Common myeloid progenitor, CD34-positive (primary cell): ENCODE data around the gene CXCL14.

Experiments
- CTCF ChIA-PET: fragments of 350-600 bp; sonication (Branson Sonifier 250); formaldehyde crosslinking; loops from one replicate; lab custom pipeline; 2021; ENCODE audit warnings: antibody characterized with exemption; lab: Charles Lee
- POLR2A ChIA-PET: fragments of 350-600 bp; sonication (Branson Sonifier 250); formaldehyde crosslinking; loops from one replicate; lab custom pipeline; 2021; ENCODE audit warnings: antibody characterized with exemption; lab: Charles Lee
- DNase-seq, 3 donors: peaks; one replicate each; pipeline versions ENCODE4 v3.0.0 to v3.0.0-alpha.2; 2013
- H3K27ac ChIP-seq, 2 experiments: 1 replicate in 1 of 2; 2 replicates in 1 of 2; pipeline ENCODE4 v1.7.0; 2013; ENCODE audit warnings: inconsistent platforms in 2 of 2, low read length in 2 of 2, mild to moderate bottlenecking in 2 of 2, low read depth in 1 of 2, moderate library complexity in 1 of 2; ENCODE audit not compliant: severe bottlenecking in 2 of 2, insufficient read depth in 1 of 2, poor library complexity in 1 of 2
- H3K27me3 ChIP-seq, 5 experiments: replicated peaks in 2 of 5; 1 replicate in 3 of 5; 2 replicates in 2 of 5; pipeline versions ENCODE4 v1.6.1 to v1.7.0; 2013; ENCODE audit warnings: low read length in 4 of 5, mild to moderate bottlenecking in 2 of 5, moderate library complexity in 2 of 5, inconsistent platforms in 1 of 5; ENCODE audit not compliant: insufficient read depth in 5 of 5, control insufficient read depth in 4 of 5
- H3K36me3 ChIP-seq, 4 experiments: 1 replicate in 2 of 4; 2 replicates in 2 of 4; pipeline versions ENCODE4 v1.6.1 to v1.7.0; 2013; ENCODE audit warnings: low read length in 3 of 4, control low read depth in 1 of 4, mild to moderate bottlenecking in 1 of 4; ENCODE audit not compliant: control insufficient read depth in 4 of 4, insufficient read depth in 4 of 4
- H3K4me1 ChIP-seq, 4 experiments: 1 replicate in 3 of 4; 2 replicates in 1 of 4; pipeline versions ENCODE4 v1.6.1 to v1.7.1; 2013; ENCODE audit warnings: low read length in 3 of 4, mild to moderate bottlenecking in 3 of 4, control low read depth in 1 of 4, inconsistent platforms in 1 of 4, moderate library complexity in 1 of 4; ENCODE audit not compliant: control insufficient read depth in 4 of 4, insufficient read depth in 4 of 4; ENCODE audit errors: control extremely low read depth in 1 of 4
- H3K4me3 ChIP-seq, 7 experiments: 1 replicate in 4 of 7; 2 replicates in 3 of 7; pipeline versions ENCODE4 v1.5.1 to v1.7.0; 2013; ENCODE audit warnings: mild to moderate bottlenecking in 7 of 7, low read length in 6 of 7, moderate library complexity in 6 of 7, inconsistent platforms in 2 of 7, low read depth in 2 of 7, control low read depth in 1 of 7; ENCODE audit not compliant: insufficient read depth in 4 of 7, control insufficient read depth in 1 of 7; ENCODE audit errors: extremely low read depth in 1 of 7
- H3K9me3 ChIP-seq, 5 experiments: 1 replicate in 4 of 5; 2 replicates in 1 of 5; pipeline versions ENCODE4 v1.6.1 to v1.7.1; 2013; ENCODE audit warnings: low read length in 4 of 5, mild to moderate bottlenecking in 2 of 5, inconsistent platforms in 1 of 5, low read depth in 1 of 5, moderate library complexity in 1 of 5; ENCODE audit not compliant: control insufficient read depth in 4 of 5, insufficient read depth in 2 of 5; ENCODE audit errors: control extremely low read depth in 1 of 5
- WGBS: methylation state at CpG from one replicate; pipeline ENCODE4 v1.1.5; 2013; ENCODE audit not compliant: insufficient coverage; 5-methylcytosine and 5-hydroxymethylcytosine counted together

Gene CXCL14

GRCh38 chr5:135598691-135599395, 20.1 kb upstream of the CXCL14 start:
- H3K27me3 ChIP-seq: peaks cover 0 to 12% (median 0%) of the 10 kb centered on the region in 5 experiments
- no peak for DNase-seq
- no peaks in the 10 kb centered on the region for H3K36me3 ChIP-seq
- H3K27ac ChIP-seq: no peak overlapping the region
- WGBS: 67% methylated on average over 9 of the region's 9 CpGs
- no peaks in the 10 kb centered on the region for H3K4me1 ChIP-seq
- CTCF ChIA-PET: interaction anchor here (0.7 to 1.1 kb wide), 2 partner anchors 48 to 115 kb away, joined by 3 read pairs; no protein-coding TSS in a partner anchor
- POLR2A ChIA-PET: no interaction called here
- peaks cover 0 to 2% (median 0%) of the 10 kb centered on the region in 5 experiments for H3K9me3 ChIP-seq
- no peak overlapping the region for H3K4me3 ChIP-seq

GRCh38 chr5:135596788-135597187, 18.0 kb upstream of the CXCL14 start:
- WGBS: 100% methylated on average over 2 of the region's 3 CpGs
- H3K36me3 ChIP-seq: no peaks in the 10 kb centered on the region
- ChIA-PET CTCF (no interaction called here), POLR2A (no interaction called here)
- no peak overlapping the region for H3K27ac ChIP-seq
- no peaks in the 10 kb centered on the region for H3K4me1 ChIP-seq
- DNase-seq: no peak
- H3K27me3 ChIP-seq: peaks cover 0 to 13% (median 2%) of the 10 kb centered on the region in 5 experiments
- no peak overlapping the region for H3K4me3 ChIP-seq
- peaks cover 0 to 2% (median 0%) of the 10 kb centered on the region in 5 experiments for H3K9me3 ChIP-seq

- 98% methylated on average over 5 of the region's 5 CpGs for WGBS
- H3K4me3 ChIP-seq: no peak overlapping the region
- ChIA-PET CTCF (no interaction called here), POLR2A (no interaction called here)
- peaks cover 0 to 13% (median 5%) of the 10 kb centered on the region in 5 experiments for H3K27me3 ChIP-seq
- peaks cover 0 to 2% (median 0%) of the 10 kb centered on the region in 5 experiments for H3K9me3 ChIP-seq
- H3K36me3 ChIP-seq: no peaks in the 10 kb centered on the region
- no peak overlapping the region for H3K27ac ChIP-seq
- no peak for DNase-seq
- no peaks in the 10 kb centered on the region for H3K4me1 ChIP-seq
Observed at GRCh38 chr5:135596157-135596763, 17.5 kb upstream of the CXCL14 start.

GRCh38 chr5:135594416-135594960, 15.7 kb upstream of the CXCL14 start:
- ChIA-PET POLR2A (no interaction called here), CTCF (no interaction called here)
- DNase-seq: no peak
- Histone ChIP-seq H3K27me3 (peaks cover 0 to 17% (median 7%) of the 10 kb centered on the region in 5 experiments), H3K4me3 (no peak overlapping the region), H3K27ac (no peak overlapping the region), H3K4me1 (no peaks in the 10 kb centered on the region), H3K9me3 (peaks cover 0 to 2% (median 0%) of the 10 kb centered on the region in 5 experiments), H3K36me3 (no peaks in the 10 kb centered on the region)
- WGBS: 100% methylated on average over 2 of the region's 2 CpGs

- 52% methylated on average over 2 of the region's 2 CpGs for WGBS
- Histone ChIP-seq H3K4me3 (no peak overlapping the region), H3K27ac (no peak overlapping the region), H3K36me3 (no peaks in the 10 kb centered on the region), H3K27me3 (peaks cover 0 to 17% (median 7%) of the 10 kb centered on the region in 5 experiments), H3K9me3 (peaks cover 0 to 2% (median 0%) of the 10 kb centered on the region in 5 experiments), H3K4me1 (no peaks in the 10 kb centered on the region)
- CTCF ChIA-PET: no interaction called here
- POLR2A ChIA-PET: no interaction called here
- DNase-seq: peak in 2 of 3 donors; percentile 36 to 37
Observed at GRCh38 chr5:135593886-135594285, 15.1 kb upstream of the CXCL14 start.

GRCh38 chr5:135593141-135593540, 14.3 kb upstream of the CXCL14 start:
- CTCF ChIA-PET: interaction anchor here (1.3 to 1.6 kb wide), 2 partner anchors 16 to 26 kb away, joined by 3 to 4 read pairs; no protein-coding TSS in a partner anchor
- H3K27me3 ChIP-seq: peaks cover 0 to 17% (median 7%) of the 10 kb centered on the region in 5 experiments
- 92% methylated on average over 3 of the region's 3 CpGs for WGBS
- H3K4me3 ChIP-seq: no peak overlapping the region
- peaks cover 0 to 2% (median 0%) of the 10 kb centered on the region in 5 experiments for H3K9me3 ChIP-seq
- DNase-seq: no peak
- POLR2A ChIA-PET: no interaction called here
- H3K27ac ChIP-seq: no peak overlapping the region
- no peaks in the 10 kb centered on the region for H3K4me1 ChIP-seq
- H3K36me3 ChIP-seq: no peaks in the 10 kb centered on the region
